ENCODE results near the gene GALNT5. TPM values are rescaled to one million over a fixed set of nuclear protein-coding genes. Genes with fewer than 3 reads are reported as not detected.

GALNT5 gene, protein sequence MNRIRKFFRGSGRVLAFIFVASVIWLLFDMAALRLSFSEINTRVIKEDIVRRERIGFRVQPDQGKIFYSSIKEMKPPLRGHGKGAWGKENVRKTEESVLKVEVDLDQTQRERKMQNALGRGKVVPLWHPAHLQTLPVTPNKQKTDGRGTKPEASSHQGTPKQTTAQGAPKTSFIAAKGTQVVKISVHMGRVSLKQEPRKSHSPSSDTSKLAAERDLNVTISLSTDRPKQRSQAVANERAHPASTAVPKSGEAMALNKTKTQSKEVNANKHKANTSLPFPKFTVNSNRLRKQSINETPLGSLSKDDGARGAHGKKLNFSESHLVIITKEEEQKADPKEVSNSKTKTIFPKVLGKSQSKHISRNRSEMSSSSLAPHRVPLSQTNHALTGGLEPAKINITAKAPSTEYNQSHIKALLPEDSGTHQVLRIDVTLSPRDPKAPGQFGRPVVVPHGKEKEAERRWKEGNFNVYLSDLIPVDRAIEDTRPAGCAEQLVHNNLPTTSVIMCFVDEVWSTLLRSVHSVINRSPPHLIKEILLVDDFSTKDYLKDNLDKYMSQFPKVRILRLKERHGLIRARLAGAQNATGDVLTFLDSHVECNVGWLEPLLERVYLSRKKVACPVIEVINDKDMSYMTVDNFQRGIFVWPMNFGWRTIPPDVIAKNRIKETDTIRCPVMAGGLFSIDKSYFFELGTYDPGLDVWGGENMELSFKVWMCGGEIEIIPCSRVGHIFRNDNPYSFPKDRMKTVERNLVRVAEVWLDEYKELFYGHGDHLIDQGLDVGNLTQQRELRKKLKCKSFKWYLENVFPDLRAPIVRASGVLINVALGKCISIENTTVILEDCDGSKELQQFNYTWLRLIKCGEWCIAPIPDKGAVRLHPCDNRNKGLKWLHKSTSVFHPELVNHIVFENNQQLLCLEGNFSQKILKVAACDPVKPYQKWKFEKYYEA
- 2.9 and 4.3 TPM in 2 replicates for total RNA-seq

GRCh38 chr2:157257312-157258252 lies at the start of gene GALNT5:
Gene GALNT5 (plus strand): TSS chr2:157257705. CDS start chr2:157258083, 378 bp downstream.

GRCh38 chr2:157325786-157326185 lies 68.3 kb downstream of the GALNT5 start, which contains the start of gene ERMN:
Gene ERMN (minus strand): TSS chr2:157325824. CDS start chr2:157325642, 182 bp downstream.

Other genes starting within 250 kb of the GALNT5 start
- gene ERMN, start 68.1 kb downstream of the GALNT5 start, total RNA-seq, result not detected in 2 replicates
- gene CYTIP, start 186.4 kb downstream of the GALNT5 start, total RNA-seq, result not detected in 2 replicates

All from myometrial cell (primary cell).